Stomach (tissue), 9 donors: ENCODE measurements around the gene RAB6B. TPM values are rescaled to one million over a fixed set of nuclear protein-coding genes. Genes with fewer than 3 reads are reported as not detected.

ENCODE experiments used
- DNase-seq, 2 donors: peaks; one replicate each; pipeline versions ENCODE4 v3.0.0 to v3.0.0-alpha.2; 2013 to 2019
- H3K27ac ChIP-seq, 5 donors: fragments of 200-600 bp in 4 of 5; sonication (generic) in 4 of 5; one replicate each; pipeline ENCODE4 v1.5.1; 2013 to 2019; ENCODE audit warnings: mild to moderate bottlenecking in 1 of 5, moderate library complexity in 1 of 5
- H3K27me3 ChIP-seq, 3 donors: fragments of 200-600 bp; sonication (generic); one replicate each; pipeline ENCODE4 v1.5.1; 2017 to 2019; ENCODE audit warnings: mixed run types in 1 of 3
- H3K36me3 ChIP-seq, 4 donors: fragments of 200-600 bp; sonication (generic); 1 replicate in 3 of 4; 2 replicates in 1 of 4; pipeline ENCODE4 v1.5.1; 2016 to 2019
- H3K4me1 ChIP-seq, 4 donors: fragments of 200-600 bp; sonication (generic); one replicate each; pipeline ENCODE4 v1.5.1; 2016 to 2019
- H3K4me3 ChIP-seq, 4 donors: fragments of 200-600 bp; sonication (generic) in 3 of 4; one replicate each; pipeline ENCODE4 v1.5.1; 2016 to 2019; ENCODE audit warnings: mild to moderate bottlenecking in 1 of 4
- H3K9me3 ChIP-seq, 4 donors: fragments of 200-600 bp; sonication (generic); one replicate each; pipeline ENCODE4 v1.5.1; 2016 to 2019
- CTCF ChIP-seq, 7 experiments: fragments of 450-650 bp in 4 of 7; fragments of 200-600 bp in 3 of 7; sonication (generic) in 3 of 7; IDR thresholded peaks; one replicate each; pipeline ENCODE4 v1.5.1; 2016 to 2019; ENCODE audit warnings: antibody characterized with exemption in 7 of 7, control low read depth in 2 of 7, mild to moderate bottlenecking in 1 of 7
- EP300 ChIP-seq: sonication (generic); formaldehyde crosslinking; IDR thresholded peaks from one replicate; pipeline ENCODE4 v1.6.1; 2017; ENCODE audit warnings: antibody characterized with exemption
- POLR2A ChIP-seq, 4 donors: fragments of 450-650 bp; IDR thresholded peaks; one replicate each; pipeline ENCODE4 v1.6.1; 2016; ENCODE audit warnings: antibody characterized with exemption in 4 of 4, control low read depth in 2 of 4, mild to moderate bottlenecking in 1 of 4, moderate library complexity in 1 of 4
- POLR2AphosphoS5 ChIP-seq, 3 donors: sonication (generic); formaldehyde crosslinking; IDR thresholded peaks; one replicate each; pipeline ENCODE4 v1.6.1; 2016; ENCODE audit warnings: antibody characterized with exemption in 3 of 3
- WGBS, 5 donors: extraction: QIAGEN DNeasy Blood & Tissue Kit in 3 of 5; methylation state at CpG; one replicate each; pipeline versions ENCODE4 v1.1.5 to v1.1.7; 2013 to 2018; 5-methylcytosine and 5-hydroxymethylcytosine counted together
- intact Hi-C: fragments of 100-400 bp; cut with DNase I; formaldehyde crosslinking; loops from one replicate; pipeline ENCODE4 v1.15.1; 2023; ENCODE audit warnings: low total_unique reads
- polyA plus RNA-seq, 3 donors: library from polyadenylated mRNA; stranded (reverse); fragments of 200-250 nt; gene quantifications; one replicate each; pipeline ENCODE4 v1.2.3, GENCODE V29; 2013
- total RNA-seq, 5 donors: library from RNA; depleted of rRNA; stranded (reverse); fragments of >200 nt; gene quantifications; one replicate each; pipeline versions ENCODE4 v1.1.0 to v1.2.3, GENCODE V29; 2014 to 2016
- donor health status: healthy with polysubstance abuse.
- donor health status: Bipolar disorder and iron deficiency.
- donor health status: healthy.

Gene RAB6B
- total and polyA plus RNA-seq, 8 donors = 0.58 to 7.5 (median 1.9) TPM

DNA sequence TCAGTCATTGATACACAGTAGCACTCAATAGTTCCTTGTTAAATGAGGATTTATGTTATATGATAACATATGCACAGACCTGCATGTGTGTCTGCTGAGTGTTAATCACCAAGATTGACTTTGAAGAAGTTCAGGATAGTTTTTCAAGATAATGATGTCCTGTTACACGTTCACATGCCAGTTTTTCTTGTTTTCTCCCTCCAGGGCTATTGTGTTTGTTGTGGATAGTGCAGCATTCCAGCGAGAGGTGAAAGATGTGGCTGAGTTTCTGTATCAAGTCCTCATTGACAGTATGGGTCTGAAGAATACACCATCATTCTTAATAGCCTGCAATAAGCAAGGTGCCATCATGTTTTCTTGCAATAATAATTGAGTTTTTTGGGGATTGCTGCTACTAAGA is 80.3 kb downstream of the RAB6B start:
- no peaks in the 10 kb centered on the region for H3K9me3 ChIP-seq
- H3K27ac ChIP-seq = no peak overlapping the region
- DNase-seq = no peak
- 55 to 81% (median 71%) methylated on average over 2 of the region's 2 CpGs for WGBS, 5 donors
- TF ChIP-seq CTCF (IDR thresholded peaks at IDR 0.05) (no peak), POLR2AphosphoS5 (IDR thresholded peaks at IDR 0.05) (no peak), EP300 (no peak), POLR2A (IDR thresholded peaks at IDR 0.05) (no peak)
- H3K4me1 ChIP-seq = no peaks in the 10 kb centered on the region
- intact Hi-C loops = no loop called here
- H3K27me3 ChIP-seq = no peaks in the 10 kb centered on the region
- peaks cover 14 to 98% (median 88%) of the 10 kb centered on the region in 4 donors for H3K36me3 ChIP-seq
- no peak overlapping the region for H3K4me3 ChIP-seq

- intact Hi-C loops = no loop called here
- TF ChIP-seq EP300 = no peak
- TF ChIP-seq POLR2A (IDR thresholded peaks at IDR 0.05) = no peak
- TF ChIP-seq POLR2AphosphoS5 (IDR thresholded peaks at IDR 0.05) = no peak
- TF ChIP-seq CTCF (IDR thresholded peaks at IDR 0.05) = no peak
- Histone ChIP-seq H3K27ac (no peak overlapping the region), H3K36me3 (peaks cover 10 to 97% (median 93%) of the 10 kb centered on the region in 4 donors), H3K4me3 (no peak overlapping the region), H3K9me3 (no peaks in the 10 kb centered on the region), H3K4me1 (peaks cover 0 to 9% (median 4%) of the 10 kb centered on the region in 4 donors), H3K27me3 (no peaks in the 10 kb centered on the region)
- DNase-seq = no peak
- WGBS, 5 donors = 84 to 96% (median 87%) methylated on average over 1 of the region's 1 CpG
Measured at GRCh38 chr3:133812872-133813271, 82.8 kb downstream of the RAB6B start.

DNA sequence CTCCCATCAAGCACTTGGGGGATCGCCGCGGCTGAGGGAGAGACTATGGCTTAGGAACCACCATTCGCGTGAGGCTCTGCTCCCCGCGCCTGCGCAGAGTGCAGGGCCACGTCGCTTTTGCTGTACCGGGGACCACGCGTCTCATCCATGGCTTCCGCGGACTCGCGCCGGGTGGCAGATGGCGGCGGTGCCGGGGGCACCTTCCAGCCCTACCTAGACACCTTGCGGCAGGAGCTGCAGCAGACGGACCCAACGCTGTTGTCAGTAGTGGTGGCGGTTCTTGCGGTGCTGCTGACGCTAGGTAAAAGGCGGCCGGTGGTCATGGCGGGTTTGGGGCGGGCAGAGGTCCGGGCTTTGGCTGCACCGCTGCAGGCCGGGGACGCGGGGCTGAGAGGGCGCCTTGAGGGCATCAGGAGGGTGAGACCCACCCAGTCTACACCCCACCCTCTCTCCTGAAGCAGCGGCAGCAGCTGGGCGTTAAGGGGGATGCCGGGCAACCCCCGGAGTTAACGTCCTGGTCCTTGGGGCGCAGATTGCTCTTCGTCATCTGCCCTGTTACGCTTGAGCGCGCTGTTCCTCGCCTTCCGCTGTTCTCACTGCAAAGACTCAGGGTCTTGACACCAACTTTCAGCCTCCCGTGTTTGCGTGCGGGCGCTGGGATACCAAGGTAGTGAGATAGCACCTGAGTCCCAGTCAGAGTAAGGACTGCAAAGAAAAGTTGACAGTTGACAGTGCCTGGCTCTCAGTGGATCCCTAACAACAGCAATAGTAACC is 89.8 kb downstream of the RAB6B start, which contains the start of gene SRPRB:
TSS of gene SRPRB (plus strand) at position 114 of the 774 bp plus-strand sequence. CDS start at position 148, 34 bp downstream.
- Histone ChIP-seq H3K4me1 (peaks cover 0 to 31% (median 21%) of the 10 kb centered on the region in 4 donors), H3K27ac (peak within 1 kb of the TSS; percentile 79 to 91 (median 83)), H3K4me3 (peak within 1 kb of the TSS; percentile 82 to 99 (median 88)), H3K36me3 (peaks cover 6 to 32% (median 28%) of the 10 kb centered on the region in 4 donors), H3K27me3 (no peaks in the 10 kb centered on the region), H3K9me3 (no peaks in the 10 kb centered on the region)
- DNase-seq = peak; percentile 96 to 98
- TF ChIP-seq CTCF (IDR thresholded peaks at IDR 0.05) = peak in 1 of 7 experiments; percentile 26
- no peak for TF ChIP-seq EP300
- peak; percentile 79 to 94 (median 89) for TF ChIP-seq POLR2AphosphoS5 (IDR thresholded peaks at IDR 0.05)
- intact Hi-C loops = no loop called here
- WGBS, 5 donors = 0% methylated on average over 28 to 53 of the region's 53 CpGs

GRCh38 chr3:133805384-133805701 is 90.3 kb downstream of the RAB6B start:
- WGBS, 5 donors = 8 to 14% (median 11%) methylated on average over 15 of the region's 15 CpGs
- H3K4me3 ChIP-seq = peak overlapping the region; percentile 82 to 99 (median 88)
- no peaks in the 10 kb centered on the region for H3K9me3 ChIP-seq
- H3K27ac ChIP-seq = peak overlapping the region in 3 of 5 donors; percentile 81 to 91 (median 83)
- H3K4me1 ChIP-seq = peaks cover 0 to 33% (median 21%) of the 10 kb centered on the region in 4 donors
- DNase-seq = no peak
- TF ChIP-seq CTCF (IDR thresholded peaks at IDR 0.05) = no peak
- TF ChIP-seq POLR2A (IDR thresholded peaks at IDR 0.05) = no peak
- no peak for TF ChIP-seq POLR2AphosphoS5 (IDR thresholded peaks at IDR 0.05)
- TF ChIP-seq EP300 = no peak
- H3K36me3 ChIP-seq = peaks cover 6 to 26% (median 23%) of the 10 kb centered on the region in 4 donors
- intact Hi-C loops = no loop called here
- H3K27me3 ChIP-seq = peaks cover 0 to 3% (median 0%) of the 10 kb centered on the region in 3 donors
